HepG2 (cell line): ENCODE data around the gene OR52A1. TPM values are rescaled to one million over a fixed set of nuclear protein-coding genes. Genes with fewer than 3 reads are reported as not detected.

Experiments
- ATAC-seq: fragments of 200-7000 bp; cut with Tn5 transposase; 3 replicates; pipeline ENCODE4 v1.9.1; 2020; ENCODE audit warnings: mild to moderate bottlenecking, moderate library complexity
- BruUV-seq: library from RNA; stranded (reverse); fragments of 400-500 nt; replicated peaks from 2 replicates; lab custom pipeline; 2021; lab: Mats Ljungman, UMichigan
- CTCF ChIA-PET: fragments of 300-600 bp; formaldehyde crosslinking; extraction: SDS; loops from one replicate; lab custom pipeline; 2021; ENCODE audit warnings: low total read pairs, inconsistent platforms, low intra/inter-chr PET ratio; lab: Yijun Ruan, JAX
- POLR2A ChIA-PET: fragments of 350-600 bp; sonication (Branson Sonifier 250); formaldehyde crosslinking; loops from one replicate; lab custom pipeline; 2020; ENCODE audit warnings: antibody characterized with exemption, inconsistent platforms; lab: Yijun Ruan, JAX
- DNase-seq: peaks from one replicate; pipeline ENCODE4 v3.0.0-alpha.2; 2015; ENCODE audit warnings: low spot score
- FAIRE-seq: peaks from 3 replicates; lab custom pipeline; 2011; peaks lifted over from hg19 to GRCh38; lab: Jason Lieb, UNC
- H2AFZ ChIP-seq: one replicate; pipeline ENCODE4 v1.6.1; 2011; ENCODE audit warnings: low read length, inconsistent platforms
- H3K27ac ChIP-seq: fragments of 300-600 bp; 3 replicates; pipeline ENCODE4 v1.8.0; 2011; ENCODE audit warnings: mixed run types, mild to moderate bottlenecking, mixed read lengths, low read length, inconsistent platforms; ENCODE audit not compliant: insufficient read depth; ENCODE audit errors: extremely low read length
- H3K27me3 ChIP-seq, 2 experiments: fragments of 200-600 bp in 1 of 2; 2 replicates in 1 of 2; 3 replicates in 1 of 2; pipeline versions ENCODE4 v1.6.0 to v1.8.0; 2011; ENCODE audit warnings: low read length in 2 of 2, mild to moderate bottlenecking in 2 of 2, moderate library complexity in 2 of 2, inconsistent platforms in 1 of 2; ENCODE audit not compliant: insufficient read depth in 2 of 2, control insufficient read depth in 1 of 2
- H3K36me3 ChIP-seq, 2 experiments: fragments of 200-600 bp in 1 of 2; replicated peaks in 1 of 2; 2 replicates in 1 of 2; 3 replicates in 1 of 2; pipeline versions ENCODE4 v1.5.1 to v1.8.0; 2011; ENCODE audit warnings: low read length in 2 of 2, inconsistent platforms in 1 of 2; ENCODE audit not compliant: insufficient read depth in 2 of 2, control insufficient read depth in 1 of 2
- H3K4me1 ChIP-seq: 2 replicates; pipeline ENCODE4 v1.5.1; 2012; ENCODE audit warnings: low read length, inconsistent platforms; ENCODE audit not compliant: insufficient read depth
- H3K4me2 ChIP-seq: 2 replicates; pipeline ENCODE4 v1.6.0; 2011; ENCODE audit warnings: low read depth, low read length, inconsistent platforms
- H3K4me3 ChIP-seq, 3 experiments: fragments of 200-600 bp in 1 of 3; sonication (generic), shearing (Covaris generic) in 1 of 3; replicated peaks in 1 of 3; 2 replicates each; pipeline ENCODE4 v1.5.1; 2011 to 2016; ENCODE audit warnings: low read length in 3 of 3, inconsistent platforms in 2 of 3, low read depth in 2 of 3, mild to moderate bottlenecking in 2 of 3, control low read depth in 1 of 3, mixed read lengths in 1 of 3; ENCODE audit not compliant: insufficient read depth in 1 of 3
- H3K79me2 ChIP-seq: one replicate; pipeline ENCODE4 v1.6.1; 2011; ENCODE audit warnings: low read length, inconsistent platforms; ENCODE audit not compliant: insufficient read depth
- H3K9ac ChIP-seq: 2 replicates; pipeline ENCODE4 v1.6.0; 2011; ENCODE audit warnings: mild to moderate bottlenecking, low read depth, low read length, inconsistent platforms; ENCODE audit not compliant: insufficient read depth
- H3K9me3 ChIP-seq: 2 replicates; pipeline ENCODE4 v1.5.1; 2012; ENCODE audit warnings: mild to moderate bottlenecking, low read length
- H4K20me1 ChIP-seq: 2 replicates; pipeline ENCODE4 v1.6.0; 2011; ENCODE audit warnings: inconsistent platforms, mild to moderate bottlenecking, low read length, moderate library complexity; ENCODE audit not compliant: insufficient read depth
- ATF5 ChIP-seq: sonication (generic); formaldehyde crosslinking; IDR thresholded peaks from 2 replicates; pipeline ENCODE4 v1.4.0; 2020; ENCODE audit warnings: mild to moderate bottlenecking, low read depth, missing genetic modification reagents
- ATF7 ChIP-seq, 2 experiments: fragments of 450-650 bp in 1 of 2; sonication (generic) in 1 of 2; formaldehyde crosslinking in 1 of 2; IDR thresholded peaks; 2 replicates each; pipeline versions ENCODE4 v1.4.0 to v1.6.1; 2016 to 2020; ENCODE audit warnings: antibody characterized with exemption in 1 of 2, mild to moderate bottlenecking in 1 of 2, missing genetic modification reagents in 1 of 2
- CBX2 ChIP-seq, 2 experiments: fragments of 200-600 bp in 1 of 2; sonication (generic); formaldehyde crosslinking in 1 of 2; IDR thresholded peaks; 2 replicates each; pipeline versions ENCODE4 v1.7.0 to v1.8.1; 2018 to 2022; ENCODE audit warnings: low read depth in 2 of 2, low read length in 1 of 2, mild to moderate bottlenecking in 1 of 2, missing genetic modification reagents in 1 of 2
- CREB1 ChIP-seq, 2 experiments: fragments of 450-650 bp in 1 of 2; IDR thresholded peaks; 2 replicates each; pipeline ENCODE4 v1.6.1; 2016 to 2017; ENCODE audit warnings: control low read depth in 1 of 2, mild to moderate bottlenecking in 1 of 2, missing compliant biosample characterization in 1 of 2, missing genetic modification characterization in 1 of 2
- MAFF ChIP-seq: IDR thresholded peaks from 2 replicates; pipeline ENCODE4 v1.6.1; 2011; ENCODE audit warnings: low read depth, low read length, improper control_type of control experiment
- MAFK ChIP-seq, 2 experiments: IDR thresholded peaks in 1 of 2; conservative IDR thresholded peaks in 1 of 2; 2 replicates each; pipeline ENCODE4 v1.6.1; 2011; ENCODE audit warnings: improper control_type of control experiment in 2 of 2, low read length in 2 of 2
- SSRP1 ChIP-seq: IDR thresholded peaks from 2 replicates; pipeline ENCODE4 v1.6.1; 2016; ENCODE audit warnings: control low read depth
- ZFP62 ChIP-seq: sonication (generic); formaldehyde crosslinking; IDR thresholded peaks from 2 replicates; pipeline ENCODE4 v1.4.0; 2020; ENCODE audit warnings: missing genetic modification reagents
- ZKSCAN1 ChIP-seq: fragments of 150-350 bp; IDR thresholded peaks from 2 replicates; pipeline ENCODE4 v1.6.1; 2014; ENCODE audit warnings: low read length
- ZNF160 ChIP-seq: sonication (generic); formaldehyde crosslinking; IDR thresholded peaks from 2 replicates; pipeline ENCODE4 v1.8.0; 2022; ENCODE audit warnings: mild to moderate bottlenecking, inconsistent platforms, missing genetic modification reagents
- ZNF772 ChIP-seq: sonication (generic); formaldehyde crosslinking; IDR thresholded peaks from 2 replicates; pipeline ENCODE4 v1.5.0; 2020; ENCODE audit warnings: mild to moderate bottlenecking, missing genetic modification reagents
- ZNF816 ChIP-seq: sonication (generic); formaldehyde crosslinking; IDR thresholded peaks from 2 replicates; pipeline ENCODE4 v1.8.0; 2022; ENCODE audit warnings: missing genetic modification reagents, mild to moderate bottlenecking, borderline replicate concordance
- ZSCAN30 ChIP-seq: sonication (generic); formaldehyde crosslinking; IDR thresholded peaks from 2 replicates; pipeline ENCODE4 v1.5.0; 2020; ENCODE audit warnings: mild to moderate bottlenecking, missing genetic modification reagents
- WGBS: methylation state at CpG from one replicate; pipeline ENCODE4 v1.1.6; 2017; ENCODE audit warnings: low lambda C conversion rate; 5-methylcytosine and 5-hydroxymethylcytosine counted together
- in situ Hi-C: cut with HindIII; loops from 2 replicates; pipeline ENCODE4 v1.10.0; 2017; ENCODE audit warnings: low pct_unique_long_range_greater_than_20kb; ENCODE audit not compliant: extremely low pct_ligation_motif_present
- intact Hi-C: fragments of 100-400 bp; cut with micrococcal nuclease; formaldehyde crosslinking; loops from one replicate; pipeline ENCODE4 v1.10.0; 2022; ENCODE audit not compliant: unreplicated experiment
- polyA plus RNA-seq, 8 experiments: library from polyadenylated mRNA; depleted of rRNA in 3 of 8; stranded (reverse) in 7 of 8; unstranded in 1 of 8; fragments of >200 nt; fragmentation: Illumina TruSeq in 4 of 8; extraction: Trizol in 4 of 8; gene quantifications; 2 replicates each; pipeline versions ENCODE4 v1.2.1 to v1.2.3, GENCODE V29; 2011 to 2016; ENCODE audit warnings: low read depth in 4 of 8, missing spikeins in 1 of 8, mixed read lengths in 1 of 8; ENCODE audit not compliant: insufficient read depth in 1 of 8
- total RNA-seq, 5 experiments: library from RNA; depleted of rRNA; stranded (reverse); fragments of >200 nt; fragmentation: Illumina TruSeq; extraction: Trizol; gene quantifications; 2 replicates each; pipeline ENCODE4 v1.2.3, GENCODE V29; 2016; ENCODE audit warnings: low read depth in 1 of 5

Gene OR52A1
- total and polyA plus RNA-seq, 2 of the 13 experiments (the other 11 are each of a cell fraction or from before 2014, with no cell fraction given), result not detected

GRCh38 chr11:5096011-5096410 is 58.5 kb downstream of the OR52A1 start:
- Histone ChIP-seq H3K79me2 (no peaks in the 10 kb centered on the region), H3K4me2 (no peak overlapping the region), H3K9me3 (no peaks in the 10 kb centered on the region), H4K20me1 (no peaks in the 10 kb centered on the region), H3K4me3 (no peak overlapping the region), H3K4me1 (no peaks in the 10 kb centered on the region), H3K9ac (no peak overlapping the region), H3K27ac (no peak overlapping the region), H3K27me3 (no peaks in the 10 kb centered on the region), H2AFZ (no peak overlapping the region)
- DNase-seq (no peak), FAIRE-seq (no peak)
- CTCF ChIA-PET, result no interaction called here
- no TSS peak for BruUV-seq
- intact Hi-C loops (no loop called here), in situ Hi-C loops (no loop called here)
- 2% methylated on average over 2 of the region's 2 CpGs for WGBS
- no peak for TF ChIP-seq CBX2 (IDR thresholded peaks at IDR 0.05; ENCODE audit: low read depth, low read length)
- no peak for TF ChIP-seq CBX2 (CRISPR knock-in tag; IDR thresholded peaks at IDR 0.05; ENCODE audit: low read depth)
- TF ChIP-seq ZNF160 (CRISPR knock-in tag), result no peak
- no peak for TF ChIP-seq ZKSCAN1
- TF ChIP-seq ZSCAN30 (CRISPR knock-in tag), result no peak
- no peak for TF ChIP-seq ZNF772 (CRISPR knock-in tag)
- TF ChIP-seq SSRP1 (CRISPR knock-in tag), result no peak
- peak; percentile 52; the same call in 1 of the 2 replicates for TF ChIP-seq MAFF
- TF ChIP-seq ZFP62 (CRISPR knock-in tag), result no peak
- TF ChIP-seq ATF7 (IDR thresholded peaks at IDR 0.05), result peak; percentile 49; the same call in 1 of the 2 replicates
- no peak for TF ChIP-seq ATF7 (CRISPR knock-in tag; IDR thresholded peaks at IDR 0.05)
- no peak for TF ChIP-seq ATF5
- TF ChIP-seq CREB1 (IDR thresholded peaks at IDR 0.05), result peak; percentile 7; the same call in 1 of the 2 replicates
- no peak for TF ChIP-seq CREB1 (CRISPR knock-in tag; IDR thresholded peaks at IDR 0.05)
- TF ChIP-seq MAFK (conservative IDR thresholded peaks at IDR 0.05 in 1 of 2, IDR thresholded peaks at IDR 0.05 in 1 of 2; ENCODE audit: low read length in 2 of 2), result peak; percentile 2 to 64; a peak in 2 of 4 replicates
- TF ChIP-seq ZNF816, result no peak
- TF ChIP-seq, all 625 proteins: peak for 4
- POLR2A ChIA-PET, result no interaction called here
- no peaks in the 10 kb centered on the region for H3K36me3 ChIP-seq
- ATAC-seq, result no peak

Other genes with a start within 250 kb of the OR52A1 start
- gene OR51G2, start 235.4 kb downstream of the OR52A1 start, total RNA-seq (2016; rRNA removed; fragmentation: Illumina TruSeq; extraction: Trizol), result not detected in 2 replicates
- gene OR51G2, start 235.4 kb downstream of the OR52A1 start, polyA plus RNA-seq (2011; rRNA removed), result not detected in 2 replicates
- not detected in 2 replicates for gene OR51G1, start 230.4 kb downstream of the OR52A1 start, total RNA-seq (2016; rRNA removed; fragmentation: Illumina TruSeq; extraction: Trizol)
- gene OR51G1, start 230.4 kb downstream of the OR52A1 start, polyA plus RNA-seq (2011; rRNA removed), result not detected in 2 replicates
- not detected in 2 replicates for gene OR51A4, start 207.2 kb downstream of the OR52A1 start, total RNA-seq (2016; rRNA removed; fragmentation: Illumina TruSeq; extraction: Trizol)
- gene OR51A4, start 207.2 kb downstream of the OR52A1 start, polyA plus RNA-seq (2011; rRNA removed), result not detected in 2 replicates
- not detected in 2 replicates for gene OR51A2, start 199.0 kb downstream of the OR52A1 start, total RNA-seq (2016; rRNA removed; fragmentation: Illumina TruSeq; extraction: Trizol)
- not detected in 2 replicates for gene OR51A2, start 199.0 kb downstream of the OR52A1 start, polyA plus RNA-seq (2011; rRNA removed)
- not detected in 2 replicates for gene OR51L1, start 159.9 kb downstream of the OR52A1 start, total RNA-seq (2016; rRNA removed; fragmentation: Illumina TruSeq; extraction: Trizol)
- not detected in 2 replicates for gene OR51L1, start 159.9 kb downstream of the OR52A1 start, polyA plus RNA-seq (2011; rRNA removed)
- gene OR52J3, start 108.2 kb downstream of the OR52A1 start, total RNA-seq (2016; rRNA removed; fragmentation: Illumina TruSeq; extraction: Trizol), result not detected in 2 replicates
- gene OR52J3, start 108.2 kb downstream of the OR52A1 start, polyA plus RNA-seq (2011; rRNA removed), result not detected in 2 replicates
- gene OR52E2, start 95.1 kb downstream of the OR52A1 start, total RNA-seq (2016; rRNA removed; fragmentation: Illumina TruSeq; extraction: Trizol), result not detected in 2 replicates
- gene OR52E2, start 95.1 kb downstream of the OR52A1 start, polyA plus RNA-seq (2011; rRNA removed), result not detected in 2 replicates
- gene OR52E1, start 85.2 kb downstream of the OR52A1 start, total RNA-seq (2016; rRNA removed; fragmentation: Illumina TruSeq; extraction: Trizol), result not detected in 2 replicates
- not detected in 2 replicates for gene OR52E1, start 85.2 kb downstream of the OR52A1 start, polyA plus RNA-seq (2011; rRNA removed)
- gene OR52A5, start 16.4 kb downstream of the OR52A1 start, total RNA-seq (2016; rRNA removed; fragmentation: Illumina TruSeq; extraction: Trizol), result not detected in 2 replicates
- gene OR52A5, start 16.4 kb downstream of the OR52A1 start, polyA plus RNA-seq (2011; rRNA removed), result not detected in 2 replicates
- not detected in 2 replicates for gene OR51V1, start 45.9 kb upstream of the OR52A1 start, total RNA-seq (2016; rRNA removed; fragmentation: Illumina TruSeq; extraction: Trizol)
- not detected in 2 replicates for gene OR51V1, start 45.9 kb upstream of the OR52A1 start, polyA plus RNA-seq (2011; rRNA removed)
- gene HBB, start 72.3 kb upstream of the OR52A1 start, total RNA-seq (2016; rRNA removed; fragmentation: Illumina TruSeq; extraction: Trizol), result not detected in 2 replicates
- gene HBB, start 72.3 kb upstream of the OR52A1 start, polyA plus RNA-seq (2011; rRNA removed), result not detected in 2 replicates
- gene HBD, start 79.7 kb upstream of the OR52A1 start, total RNA-seq (2016; rRNA removed; fragmentation: Illumina TruSeq; extraction: Trizol), result not detected in 2 replicates
- gene HBD, start 79.7 kb upstream of the OR52A1 start, polyA plus RNA-seq (2011; rRNA removed), result not detected in 2 replicates
- gene HBG1, start 95.1 kb upstream of the OR52A1 start, total RNA-seq (2016; rRNA removed; fragmentation: Illumina TruSeq; extraction: Trizol), result not detected in 2 replicates
- gene HBG1, start 95.1 kb upstream of the OR52A1 start, polyA plus RNA-seq (2011; rRNA removed), result not detected in 2 replicates
- not detected in 2 replicates for gene HBG2, start 100.0 kb upstream of the OR52A1 start, total RNA-seq (2016; rRNA removed; fragmentation: Illumina TruSeq; extraction: Trizol)
- not detected in 2 replicates for gene HBG2, start 100.0 kb upstream of the OR52A1 start, polyA plus RNA-seq (2011; rRNA removed)
- 0.35 and 0.52 TPM in 2 replicates for gene HBE1, start 115.2 kb upstream of the OR52A1 start, total RNA-seq (2016; rRNA removed; fragmentation: Illumina TruSeq; extraction: Trizol)
- 0.24 and 0.31 TPM in 2 replicates for gene HBE1, start 115.2 kb upstream of the OR52A1 start, polyA plus RNA-seq (2011; rRNA removed)
- gene OR51B4, start 147.2 kb upstream of the OR52A1 start, total RNA-seq (2016; rRNA removed; fragmentation: Illumina TruSeq; extraction: Trizol), result 0.11 and 0.22 TPM in 2 replicates
- 0.07 and 0.33 TPM in 2 replicates for gene OR51B4, start 147.2 kb upstream of the OR52A1 start, polyA plus RNA-seq (2011; rRNA removed)
- not detected in 2 replicates for gene OR51B2, start 169.5 kb upstream of the OR52A1 start, total RNA-seq (2016; rRNA removed; fragmentation: Illumina TruSeq; extraction: Trizol)
- gene OR51B2, start 169.5 kb upstream of the OR52A1 start, polyA plus RNA-seq (2011; rRNA removed), result not detected in 2 replicates
- 0.18 and 0.20 TPM in 2 replicates for gene OR51B5, start 188.8 kb upstream of the OR52A1 start, total RNA-seq (2016; rRNA removed; fragmentation: Illumina TruSeq; extraction: Trizol)
- 0.16 TPM in 2 replicates for gene OR51B5, start 188.8 kb upstream of the OR52A1 start, polyA plus RNA-seq (2011; rRNA removed)
- gene OR51B6, start 196.8 kb upstream of the OR52A1 start, total RNA-seq (2016; rRNA removed; fragmentation: Illumina TruSeq; extraction: Trizol), result not detected in 2 replicates
- gene OR51B6, start 196.8 kb upstream of the OR52A1 start, polyA plus RNA-seq (2011; rRNA removed), result not detected in 2 replicates
- not detected in 2 replicates for gene OR51M1, start 229.1 kb upstream of the OR52A1 start, total RNA-seq (2016; rRNA removed; fragmentation: Illumina TruSeq; extraction: Trizol)
- not detected in 2 replicates for gene OR51M1, start 229.1 kb upstream of the OR52A1 start, polyA plus RNA-seq (2011; rRNA removed)